Measurements from ENCODE around the gene CREBBP.

CREBBP gene

GRCh38 chr16:3857189-3858043 is 23.1 kb downstream of the CREBBP start:
- DNase-seq (ENCODE audit: low spot score in 2 of 2): no peak
- Histone ChIP-seq H3K4me3 (no peak overlapping the region), H3K36me3 (replicated peaks) (0 out of 2 replicates have a peak, but pooled peaks cover 6% of the 10 kb centered on the region), H3K4me1 (peaks cover 14% of the 10 kb centered on the region), H3K27me3 (ENCODE audit: low read depth) (no peaks in the 10 kb centered on the region), H3K9me3 (no peaks in the 10 kb centered on the region)
- in situ Hi-C loops (cut with MboI; ENCODE audit: low sequenced_read_pairs): no loop called here

DNA sequence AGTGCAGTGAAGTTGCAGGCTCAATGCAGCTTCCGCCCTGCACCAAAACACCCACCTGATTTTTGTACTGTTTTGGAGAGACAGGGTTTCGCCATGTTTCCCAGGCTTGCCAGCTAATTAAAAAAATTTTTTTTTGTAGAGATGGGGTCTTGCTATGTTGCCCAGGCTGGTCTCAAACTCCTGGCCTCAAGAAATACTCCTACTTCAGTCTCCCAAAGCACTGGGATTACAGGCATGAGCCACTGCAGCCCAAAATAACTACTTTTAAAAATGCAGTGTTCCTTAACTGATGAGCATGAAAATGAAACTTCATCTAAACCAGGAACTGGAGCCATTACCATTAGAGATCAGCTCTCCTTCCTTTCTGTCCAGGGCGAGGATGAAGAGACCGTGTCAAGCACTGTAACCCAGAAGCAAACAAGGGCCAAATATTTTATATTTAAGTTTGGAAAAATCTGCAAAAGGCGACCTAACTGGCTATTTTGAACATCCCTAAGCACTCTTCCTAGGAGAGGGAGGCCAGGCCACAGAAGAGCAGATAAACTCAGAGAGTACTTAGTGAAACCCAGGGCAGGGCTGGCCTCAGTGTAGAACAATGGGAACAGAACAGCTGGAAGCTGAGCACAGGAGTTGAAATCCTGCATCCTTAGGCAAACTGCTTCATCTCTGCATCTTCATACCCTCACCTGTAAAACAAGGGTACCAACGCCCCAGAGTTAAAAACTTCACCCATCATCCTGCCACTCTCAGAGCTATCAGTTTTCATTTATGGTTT is 24.0 kb downstream of the CREBBP start:
- in situ Hi-C loops (cut with MboI; ENCODE audit: low sequenced_read_pairs): no loop called here
- no peak overlapping the region for H3K4me3 ChIP-seq
- H3K4me1 ChIP-seq: peaks cover 6% of the 10 kb centered on the region
- H3K27me3 ChIP-seq (ENCODE audit: low read depth): no peaks in the 10 kb centered on the region
- H3K9me3 ChIP-seq: no peaks in the 10 kb centered on the region
- 0 out of 2 replicates have a peak, but pooled peaks cover 7% of the 10 kb centered on the region for H3K36me3 ChIP-seq (replicated peaks)
- DNase-seq (ENCODE audit: low spot score in 2 of 2): no peak

GRCh38 chr16:3854750-3855541 is 25.6 kb downstream of the CREBBP start:
- Histone ChIP-seq H3K36me3 (replicated peaks) (peaks cover 15% of the 10 kb centered on the region), H3K9me3 (no peaks in the 10 kb centered on the region), H3K27me3 (ENCODE audit: low read depth) (no peaks in the 10 kb centered on the region), H3K4me1 (no peaks in the 10 kb centered on the region), H3K4me3 (no peak overlapping the region)
- no peak for DNase-seq (ENCODE audit: low spot score in 2 of 2)
- in situ Hi-C loops (cut with MboI; ENCODE audit: low sequenced_read_pairs): no loop called here

DNA sequence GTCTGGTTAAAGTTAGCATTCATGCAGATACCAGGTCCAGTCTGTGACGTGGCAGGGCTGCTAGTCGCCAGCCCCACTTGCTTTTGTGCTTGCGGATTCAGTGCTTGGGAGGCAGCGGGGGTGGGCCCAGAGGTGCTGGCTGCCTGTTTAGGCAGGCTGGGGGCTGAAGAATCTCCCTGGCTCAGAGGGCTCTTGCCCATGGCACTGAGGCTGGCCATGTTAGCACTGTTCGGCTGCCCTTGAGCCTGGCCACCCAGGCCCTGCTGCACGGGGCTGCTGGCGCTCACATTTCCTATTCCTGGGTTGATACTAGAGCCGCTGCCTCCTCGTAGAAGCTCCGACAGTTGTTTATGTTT is 30.0 kb downstream of the CREBBP start:
- in situ Hi-C loops (cut with MboI; ENCODE audit: low sequenced_read_pairs): no loop called here
- DNase-seq (ENCODE audit: low spot score in 2 of 2): no peak
- Histone ChIP-seq H3K27me3 (ENCODE audit: low read depth) (no peaks in the 10 kb centered on the region), H3K4me3 (no peak overlapping the region), H3K4me1 (peaks cover 7% of the 10 kb centered on the region), H3K9me3 (no peaks in the 10 kb centered on the region), H3K36me3 (replicated peaks) (peaks cover 25% of the 10 kb centered on the region)

DNA sequence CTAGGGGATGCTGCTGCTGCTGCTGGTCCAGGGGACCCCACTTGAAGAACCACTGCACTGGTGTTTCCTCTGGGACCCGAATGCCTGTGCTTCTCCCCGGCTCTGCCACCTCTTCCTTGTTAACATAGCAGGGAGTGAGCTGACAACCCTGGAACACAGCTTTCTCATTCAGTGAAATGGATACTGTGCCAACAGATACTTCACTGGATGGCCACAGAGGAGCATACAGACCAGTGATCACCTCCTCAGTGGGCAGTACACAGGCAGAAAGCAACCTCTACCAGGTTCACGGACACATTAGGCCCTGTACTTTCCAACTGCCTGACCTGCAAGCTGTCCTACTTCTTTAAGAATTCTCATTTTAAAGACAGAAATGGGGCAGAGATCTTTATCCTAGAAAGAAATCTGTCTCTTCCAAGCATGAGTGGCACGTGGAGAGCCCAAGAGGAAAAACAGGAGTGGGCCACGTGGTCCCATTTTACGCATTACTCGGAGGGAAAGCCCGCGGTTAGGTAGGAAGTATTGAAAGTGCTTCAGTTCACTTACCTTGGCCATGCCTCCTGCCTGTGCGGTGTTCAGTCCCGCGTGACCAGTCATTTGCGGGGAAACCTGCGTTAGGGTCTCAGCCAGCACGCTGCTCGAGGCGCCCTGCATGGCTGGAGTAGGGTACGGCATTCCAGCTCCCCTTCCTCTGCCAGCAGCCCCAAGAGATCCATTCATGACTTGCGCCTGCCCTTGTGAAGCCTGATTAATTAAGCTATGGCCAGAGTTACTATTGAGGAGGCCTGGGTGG is 30.6 kb downstream of the CREBBP start:
- no peaks in the 10 kb centered on the region for H3K27me3 ChIP-seq (ENCODE audit: low read depth)
- H3K4me1 ChIP-seq: peaks cover 7% of the 10 kb centered on the region
- in situ Hi-C loops (cut with MboI; ENCODE audit: low sequenced_read_pairs): no loop called here
- H3K9me3 ChIP-seq: no peaks in the 10 kb centered on the region
- H3K36me3 ChIP-seq (replicated peaks): peaks cover 25% of the 10 kb centered on the region
- H3K4me3 ChIP-seq: no peak overlapping the region
- no peak for DNase-seq (ENCODE audit: low spot score in 2 of 2)

GRCh38 chr16:3846595-3847091 is 33.9 kb downstream of the CREBBP start:
- Histone ChIP-seq H3K4me1 (peaks cover 13% of the 10 kb centered on the region), H3K36me3 (replicated peaks) (peaks cover 22% of the 10 kb centered on the region), H3K9me3 (no peaks in the 10 kb centered on the region), H3K27me3 (ENCODE audit: low read depth) (no peaks in the 10 kb centered on the region), H3K4me3 (no peak overlapping the region)
- no peak for DNase-seq (ENCODE audit: low spot score in 2 of 2)
- in situ Hi-C loops (cut with MboI; ENCODE audit: low sequenced_read_pairs): no loop called here

DNA sequence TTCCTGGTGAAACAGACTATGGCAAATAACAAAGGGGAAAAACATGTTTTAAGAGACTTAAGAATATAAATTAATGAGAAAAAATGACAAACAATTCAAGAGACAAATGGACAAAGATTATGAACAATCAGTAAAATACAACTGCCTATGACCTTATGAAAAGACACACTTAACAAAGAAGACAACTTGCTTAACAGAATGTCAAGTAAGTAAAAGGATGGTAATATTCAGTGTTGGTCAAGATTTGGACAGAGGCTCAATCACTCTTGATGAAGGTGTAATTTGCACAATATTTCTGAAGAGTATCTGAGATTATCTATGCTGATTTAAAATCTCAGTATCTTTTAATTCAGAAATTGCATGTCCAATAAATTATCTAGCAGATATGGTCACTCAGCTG is 34.4 kb downstream of the CREBBP start:
- DNase-seq (ENCODE audit: low spot score in 2 of 2): no peak
- H3K4me1 ChIP-seq: peaks cover 13% of the 10 kb centered on the region
- H3K4me3 ChIP-seq: no peak overlapping the region
- H3K27me3 ChIP-seq (ENCODE audit: low read depth): no peaks in the 10 kb centered on the region
- H3K9me3 ChIP-seq: no peaks in the 10 kb centered on the region
- H3K36me3 ChIP-seq (replicated peaks): peaks cover 22% of the 10 kb centered on the region
- in situ Hi-C loops (cut with MboI; ENCODE audit: low sequenced_read_pairs): no loop called here

GRCh38 chr16:3842994-3843393 is 37.5 kb downstream of the CREBBP start:
- Histone ChIP-seq H3K27me3 (ENCODE audit: low read depth) (no peaks in the 10 kb centered on the region), H3K4me3 (no peak overlapping the region), H3K9me3 (no peaks in the 10 kb centered on the region), H3K4me1 (peaks cover 24% of the 10 kb centered on the region), H3K36me3 (replicated peaks) (peaks cover 9% of the 10 kb centered on the region)
- no peak for DNase-seq (ENCODE audit: low spot score in 2 of 2)
- in situ Hi-C loops (cut with MboI; ENCODE audit: low sequenced_read_pairs): no loop called here

DNA sequence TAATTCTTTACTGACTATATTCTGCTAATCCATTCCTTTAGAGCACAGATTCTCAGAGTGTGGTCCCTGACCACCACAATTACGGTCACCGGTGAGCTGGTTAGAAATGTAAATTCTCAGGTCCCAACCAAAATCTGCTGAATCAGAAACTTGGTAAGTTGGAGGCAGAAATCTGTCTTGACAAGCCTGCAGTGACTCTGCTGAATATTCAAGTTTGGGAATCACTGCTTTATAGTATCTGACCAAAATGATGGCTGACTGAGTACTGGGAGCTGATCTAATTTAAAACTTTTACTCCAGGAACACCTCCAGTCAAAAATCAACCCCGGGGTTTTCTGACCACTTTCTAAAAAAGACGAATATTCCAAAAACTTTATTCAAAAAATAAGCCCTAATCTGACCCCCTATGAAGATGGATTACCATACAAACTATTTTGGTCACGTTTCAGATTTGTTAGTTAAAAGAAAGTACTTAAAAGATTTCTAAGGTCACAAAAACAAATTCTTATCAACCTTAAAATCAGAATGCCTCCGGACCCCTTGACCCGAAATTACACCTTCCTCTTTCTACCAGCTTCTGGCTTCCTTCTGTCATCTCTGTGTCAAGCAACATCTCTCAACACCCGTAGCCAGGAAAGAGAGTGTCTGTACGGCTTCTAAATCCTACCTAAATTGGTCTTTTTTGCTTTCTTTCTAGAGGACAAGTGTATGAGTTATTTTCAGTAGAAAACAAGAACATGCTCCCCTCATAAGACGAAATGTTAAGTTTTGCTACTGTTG is 38.6 kb downstream of the CREBBP start:
- in situ Hi-C loops (cut with MboI; ENCODE audit: low sequenced_read_pairs): no loop called here
- no peak overlapping the region for H3K4me3 ChIP-seq
- peaks cover 21% of the 10 kb centered on the region for H3K4me1 ChIP-seq

DNA sequence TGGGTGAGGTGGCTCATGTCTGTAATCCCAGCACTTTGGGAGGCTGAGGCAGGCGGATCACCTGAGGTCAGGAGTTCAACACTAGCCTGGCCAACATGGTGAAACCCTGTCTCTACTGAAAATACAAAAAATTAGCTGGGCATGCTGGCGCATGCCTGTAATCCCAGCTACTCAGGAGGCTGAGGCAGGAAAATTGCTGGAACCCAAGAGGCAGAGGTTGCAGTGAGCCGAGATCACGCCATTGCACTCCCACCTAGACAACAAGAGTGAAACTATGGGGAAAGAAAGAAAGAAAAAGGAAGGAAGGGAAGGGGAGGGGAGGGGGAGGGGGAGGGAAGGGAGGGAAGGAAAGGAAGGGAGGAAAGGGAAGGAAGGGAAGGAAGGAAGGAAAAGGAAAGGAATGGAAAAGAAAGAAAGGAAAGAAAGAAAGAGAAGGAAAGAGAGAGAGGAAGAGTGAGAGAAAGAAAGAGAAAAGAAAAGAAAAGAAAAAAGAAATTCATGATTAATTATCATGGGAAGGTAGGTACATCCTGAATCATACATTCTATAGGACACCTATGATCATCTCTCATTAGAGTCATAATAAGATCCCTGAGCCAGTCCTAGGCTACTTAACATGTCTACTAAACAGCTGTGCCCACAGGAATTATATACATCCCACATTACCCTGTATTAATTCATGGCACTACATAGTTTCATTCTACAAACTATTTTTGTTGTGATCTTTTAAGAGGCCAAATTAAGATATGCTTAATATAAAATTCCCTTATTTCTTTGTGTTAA is 40.9 kb downstream of the CREBBP start:
- in situ Hi-C loops (cut with MboI; ENCODE audit: low sequenced_read_pairs): no loop called here
- H3K9me3 ChIP-seq: no peaks in the 10 kb centered on the region
- peaks cover 4% of the 10 kb centered on the region; the same call in 1 of the 2 replicates for H3K36me3 ChIP-seq (replicated peaks)
- peaks cover 17% of the 10 kb centered on the region for H3K4me1 ChIP-seq
- DNase-seq (ENCODE audit: low spot score in 2 of 2): no peak
- no peak overlapping the region for H3K4me3 ChIP-seq
- no peaks in the 10 kb centered on the region for H3K27me3 ChIP-seq (ENCODE audit: low read depth)

More for the DNA sequence above, 38.6 kb downstream of the CREBBP start:
- no peaks in the 10 kb centered on the region for H3K9me3 ChIP-seq
- H3K36me3 ChIP-seq (replicated peaks): peaks cover 7% of the 10 kb centered on the region
- no peak for DNase-seq (ENCODE audit: low spot score in 2 of 2)
- no peaks in the 10 kb centered on the region for H3K27me3 ChIP-seq (ENCODE audit: low read depth)

GRCh38 chr16:3838600-3839401 is 41.7 kb downstream of the CREBBP start:
- DNase-seq (ENCODE audit: low spot score in 2 of 2): no peak
- Histone ChIP-seq H3K9me3 (no peaks in the 10 kb centered on the region), H3K4me3 (no peak overlapping the region), H3K4me1 (peaks cover 17% of the 10 kb centered on the region), H3K36me3 (replicated peaks) (peaks cover 4% of the 10 kb centered on the region; the same call in 1 of the 2 replicates), H3K27me3 (ENCODE audit: low read depth) (no peaks in the 10 kb centered on the region)
- in situ Hi-C loops (cut with MboI; ENCODE audit: low sequenced_read_pairs): no loop called here
